ENCODE data around the gene FLAD1.

DNA sequence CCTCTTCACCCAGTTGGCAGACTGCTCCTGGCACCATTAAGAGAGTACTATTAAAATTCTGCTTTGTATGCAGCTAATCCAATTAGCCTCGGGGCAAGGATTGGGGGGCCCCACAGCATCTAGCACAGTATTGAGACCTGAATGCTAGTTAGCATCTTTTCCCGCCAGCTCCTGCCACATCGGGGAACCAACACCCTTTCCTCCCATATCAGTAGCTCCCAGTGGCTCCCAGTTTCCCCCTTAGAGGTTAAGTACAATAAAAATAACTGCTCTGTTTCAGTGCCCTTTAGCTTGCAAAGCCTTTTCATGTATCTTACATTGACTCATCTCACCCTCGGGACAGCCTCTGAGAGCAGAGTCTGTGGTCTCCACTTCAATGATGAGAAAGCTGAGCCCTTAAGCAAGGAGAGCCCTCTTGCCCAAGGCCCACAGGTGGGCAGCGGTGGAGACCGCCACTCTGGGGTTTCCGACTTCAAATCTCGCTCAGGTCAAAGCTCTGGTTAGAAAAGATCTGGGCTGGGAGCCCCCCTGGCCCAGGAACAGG lies 42.4 kb upstream of the FLAD1 start:
- TF ChIP-seq, protein P1, sequence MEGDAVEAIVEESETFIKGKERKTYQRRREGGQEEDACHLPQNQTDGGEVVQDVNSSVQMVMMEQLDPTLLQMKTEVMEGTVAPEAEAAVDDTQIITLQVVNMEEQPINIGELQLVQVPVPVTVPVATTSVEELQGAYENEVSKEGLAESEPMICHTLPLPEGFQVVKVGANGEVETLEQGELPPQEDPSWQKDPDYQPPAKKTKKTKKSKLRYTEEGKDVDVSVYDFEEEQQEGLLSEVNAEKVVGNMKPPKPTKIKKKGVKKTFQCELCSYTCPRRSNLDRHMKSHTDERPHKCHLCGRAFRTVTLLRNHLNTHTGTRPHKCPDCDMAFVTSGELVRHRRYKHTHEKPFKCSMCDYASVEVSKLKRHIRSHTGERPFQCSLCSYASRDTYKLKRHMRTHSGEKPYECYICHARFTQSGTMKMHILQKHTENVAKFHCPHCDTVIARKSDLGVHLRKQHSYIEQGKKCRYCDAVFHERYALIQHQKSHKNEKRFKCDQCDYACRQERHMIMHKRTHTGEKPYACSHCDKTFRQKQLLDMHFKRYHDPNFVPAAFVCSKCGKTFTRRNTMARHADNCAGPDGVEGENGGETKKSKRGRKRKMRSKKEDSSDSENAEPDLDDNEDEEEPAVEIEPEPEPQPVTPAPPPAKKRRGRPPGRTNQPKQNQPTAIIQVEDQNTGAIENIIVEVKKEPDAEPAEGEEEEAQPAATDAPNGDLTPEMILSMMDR (IDR thresholded peaks at IDR 0.05; ENCODE audit: low read depth, low read length), result no peak
- TF ChIP-seq POLR2A (IDR thresholded peaks at IDR 0.05; ENCODE audit: extremely low read depth, insufficient read length), result no peak
- TF ChIP-seq, protein P2, sequence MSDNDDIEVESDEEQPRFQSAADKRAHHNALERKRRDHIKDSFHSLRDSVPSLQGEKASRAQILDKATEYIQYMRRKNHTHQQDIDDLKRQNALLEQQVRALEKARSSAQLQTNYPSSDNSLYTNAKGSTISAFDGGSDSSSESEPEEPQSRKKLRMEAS (IDR thresholded peaks at IDR 0.05; ENCODE audit: low read depth, low read length), result no peak
- TF ChIP-seq MYC (IDR thresholded peaks at IDR 0.05; ENCODE audit: low read depth, low read length), result no peak
